Transverse colon (tissue), 4 donors: ENCODE data around the gene ACBD6. TPM values are rescaled to one million over a fixed set of nuclear protein-coding genes. Genes with fewer than 3 reads are reported as not detected.
A peak's percentile ranks its signal among the peaks of the same experiment; 100 is the strongest.

Experiments used
- DNase-seq: peaks from one replicate; pipeline ENCODE4 v3.0.0-alpha.2; 2019
- H3K27ac ChIP-seq, 4 donors: fragments of 200-600 bp; sonication (generic); 2 replicates each; pipeline ENCODE4 v1.5.1; 2016 to 2018; ENCODE audit warnings: inconsistent platforms in 4 of 4
- H3K27me3 ChIP-seq: fragments of 200-600 bp; sonication (generic); 2 replicates; pipeline ENCODE4 v1.5.1; 2017; ENCODE audit warnings: inconsistent platforms
- H3K36me3 ChIP-seq, 4 donors: fragments of 200-600 bp; sonication (generic); 2 replicates each; pipeline ENCODE4 v1.5.1; 2017 to 2019; ENCODE audit warnings: inconsistent platforms in 4 of 4
- H3K4me1 ChIP-seq, 4 donors: fragments of 200-600 bp; sonication (generic); 2 replicates each; pipeline ENCODE4 v1.5.1; 2017 to 2020; ENCODE audit warnings: inconsistent platforms in 4 of 4
- H3K4me3 ChIP-seq, 4 donors: fragments of 200-600 bp; sonication (generic); 1 replicate in 1 of 4; 2 replicates in 3 of 4; pipeline versions ENCODE4 v1.5.1 to v1.6.1; 2017 to 2019; ENCODE audit warnings: inconsistent platforms in 4 of 4
- H3K9me3 ChIP-seq, 2 donors: fragments of 200-600 bp; sonication (generic); 2 replicates each; pipeline ENCODE4 v1.5.1; 2017 to 2019; ENCODE audit warnings: inconsistent platforms in 2 of 2
- EP300 ChIP-seq: sonication (generic); formaldehyde crosslinking; IDR thresholded peaks from one replicate; pipeline ENCODE4 v1.6.1; 2017; ENCODE audit warnings: antibody characterized with exemption, low read depth
- POLR2A ChIP-seq: fragments of 450-650 bp; IDR thresholded peaks from one replicate; pipeline ENCODE4 v1.6.1; 2016; ENCODE audit warnings: antibody characterized with exemption, mild to moderate bottlenecking, moderate library complexity
- POLR2AphosphoS5 ChIP-seq, 3 donors: sonication (generic); formaldehyde crosslinking; IDR thresholded peaks; one replicate each; pipeline ENCODE4 v1.6.1; 2016; ENCODE audit warnings: antibody characterized with exemption in 3 of 3
- WGBS, 2 donors: methylation state at CpG; one replicate each; pipeline ENCODE4 v1.1.5; 2018; ENCODE audit warnings: low coverage in 1 of 2; 5-methylcytosine and 5-hydroxymethylcytosine counted together
- in situ Hi-C, 4 donors: fragments of 200-750 bp; cut with MboI; loops; one replicate each; pipeline versions ENCODE4 v1.15.0 to v1.15.1; 2017; ENCODE audit warnings: low sequenced_read_pairs in 3 of 4, low pct_ligation_motif_present in 1 of 4, low pct_unique_long_range_greater_than_20kb in 1 of 4
- intact Hi-C: fragments of 100-400 bp; cut with DNase I; formaldehyde crosslinking; loops from one replicate; pipeline ENCODE4 v1.15.1; 2023; ENCODE audit warnings: low total_unique reads
- total RNA-seq, 4 donors: library from RNA; depleted of rRNA; stranded (reverse); fragments of >200 nt; gene quantifications; one replicate each; pipeline ENCODE4 v1.1.0, GENCODE V29; 2016
- TF ChIP-seq, protein P1 (sequence below), 5 experiments: fragments of 200-600 bp in 3 of 5; fragments of 450-650 bp in 2 of 5; sonication (generic) in 3 of 5; IDR thresholded peaks; 1 replicate in 2 of 5; 2 replicates in 3 of 5; pipeline ENCODE4 v1.5.1; 2016 to 2017; ENCODE audit warnings: antibody characterized with exemption in 5 of 5, inconsistent platforms in 3 of 5, mild to moderate bottlenecking in 2 of 5, moderate library complexity in 1 of 5

Gene ACBD6
- total RNA-seq, 4 donors from 2014 or later = 9.7 to 48.4 (median 38.6) TPM

DNA sequence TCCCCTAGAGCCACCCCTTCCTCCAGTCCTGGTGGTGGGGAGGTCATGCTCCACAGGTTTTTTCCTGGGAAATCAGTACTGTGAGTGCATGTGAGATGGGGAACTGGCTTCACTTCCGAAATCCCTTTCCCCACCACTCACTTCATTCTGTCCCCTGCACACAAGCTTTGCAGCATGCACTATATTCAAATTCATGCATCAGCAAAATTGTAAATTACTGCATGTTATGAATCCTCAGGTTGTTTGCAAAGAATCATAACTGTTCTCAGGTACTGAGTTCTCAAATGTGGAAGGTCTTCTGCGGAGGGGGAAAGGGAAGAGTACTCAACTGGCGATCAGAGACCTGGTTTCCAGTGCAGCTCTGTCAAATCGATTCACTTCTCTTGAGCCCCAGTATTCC is 230.0 kb downstream of the ACBD6 start:
- TF ChIP-seq, protein P1, sequence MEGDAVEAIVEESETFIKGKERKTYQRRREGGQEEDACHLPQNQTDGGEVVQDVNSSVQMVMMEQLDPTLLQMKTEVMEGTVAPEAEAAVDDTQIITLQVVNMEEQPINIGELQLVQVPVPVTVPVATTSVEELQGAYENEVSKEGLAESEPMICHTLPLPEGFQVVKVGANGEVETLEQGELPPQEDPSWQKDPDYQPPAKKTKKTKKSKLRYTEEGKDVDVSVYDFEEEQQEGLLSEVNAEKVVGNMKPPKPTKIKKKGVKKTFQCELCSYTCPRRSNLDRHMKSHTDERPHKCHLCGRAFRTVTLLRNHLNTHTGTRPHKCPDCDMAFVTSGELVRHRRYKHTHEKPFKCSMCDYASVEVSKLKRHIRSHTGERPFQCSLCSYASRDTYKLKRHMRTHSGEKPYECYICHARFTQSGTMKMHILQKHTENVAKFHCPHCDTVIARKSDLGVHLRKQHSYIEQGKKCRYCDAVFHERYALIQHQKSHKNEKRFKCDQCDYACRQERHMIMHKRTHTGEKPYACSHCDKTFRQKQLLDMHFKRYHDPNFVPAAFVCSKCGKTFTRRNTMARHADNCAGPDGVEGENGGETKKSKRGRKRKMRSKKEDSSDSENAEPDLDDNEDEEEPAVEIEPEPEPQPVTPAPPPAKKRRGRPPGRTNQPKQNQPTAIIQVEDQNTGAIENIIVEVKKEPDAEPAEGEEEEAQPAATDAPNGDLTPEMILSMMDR (IDR thresholded peaks at IDR 0.05) = no peak
- TF ChIP-seq EP300 (no peak), POLR2AphosphoS5 (IDR thresholded peaks at IDR 0.05) (no peak), POLR2A (no peak)
- H3K27ac ChIP-seq = no peak overlapping the region

DNA sequence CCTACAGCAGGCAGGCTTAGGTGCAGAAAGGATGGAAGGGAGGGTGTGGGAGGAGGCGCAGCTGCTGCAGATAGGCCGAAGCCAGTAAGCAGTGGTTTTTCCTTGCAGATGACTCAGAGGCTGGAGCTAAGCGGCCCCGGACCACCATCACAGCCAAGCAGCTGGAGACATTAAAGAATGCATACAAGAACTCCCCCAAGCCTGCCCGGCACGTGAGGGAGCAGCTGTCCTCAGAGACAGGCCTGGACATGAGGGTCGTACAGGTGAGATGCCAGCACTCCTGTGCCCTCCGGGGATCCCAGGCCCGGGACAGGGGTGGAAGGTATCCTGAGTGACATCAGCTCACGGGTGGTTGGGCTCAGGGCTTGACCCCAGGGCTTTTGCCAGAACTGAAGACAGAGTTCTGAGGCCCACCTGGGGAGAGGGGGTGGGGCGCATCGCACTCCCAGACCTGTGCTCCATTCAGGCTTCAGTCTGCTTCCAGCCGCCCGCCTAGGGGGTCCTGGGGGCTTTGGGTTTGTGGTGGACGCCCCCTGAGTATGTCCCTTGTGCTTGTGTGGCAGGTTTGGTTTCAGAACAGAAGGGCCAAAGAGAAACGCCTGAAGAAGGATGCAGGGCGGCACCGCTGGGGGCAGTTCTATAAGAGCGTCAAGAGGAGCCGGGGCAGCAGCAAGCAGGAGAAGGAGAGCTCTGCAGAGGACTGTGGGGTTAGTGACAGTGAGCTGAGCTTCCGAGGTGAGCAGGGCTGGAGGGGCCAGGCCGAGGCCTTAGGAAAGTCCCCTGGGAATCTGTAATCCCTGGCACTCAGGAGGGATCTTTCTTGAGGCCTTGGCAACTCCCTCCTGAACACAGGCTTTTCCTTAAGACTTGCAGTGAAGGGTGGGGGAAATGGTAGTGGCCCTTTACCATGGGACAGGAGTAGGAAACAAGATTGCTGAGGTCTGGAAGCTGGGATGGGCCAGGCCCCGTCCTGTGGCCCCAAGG is 230.8 kb downstream of the ACBD6 start:
- H3K27ac ChIP-seq = peak overlapping the region; percentile 67 to 81 (median 73)
- WGBS, 2 donors = 84 to 92% methylated on average over 2 to 19 of the region's 23 CpGs
- no peaks in the 10 kb centered on the region for H3K27me3 ChIP-seq
- H3K36me3 ChIP-seq = no peaks in the 10 kb centered on the region
- TF ChIP-seq POLR2AphosphoS5 (IDR thresholded peaks at IDR 0.05) (no peak), EP300 (no peak), POLR2A (no peak)
- TF ChIP-seq, protein P1 (IDR thresholded peaks at IDR 0.05) = no peak
- no peaks in the 10 kb centered on the region for H3K9me3 ChIP-seq
- DNase-seq = no peak
- peaks cover 6 to 24% (median 20%) of the 10 kb centered on the region in 4 donors for H3K4me1 ChIP-seq
- intact Hi-C loops (no loop called here), in situ Hi-C loops (loop anchor here in 2 of 4 donors (25.0 kb wide), 1 partner anchor 216 kb away; no protein-coding TSS in a partner anchor)
- no peak overlapping the region for H3K4me3 ChIP-seq

More for the DNA sequence above, 230.0 kb downstream of the ACBD6 start:
- no peak for DNase-seq
- WGBS, 2 donors = 95 to 100% methylated on average over 3 to 4 of the region's 4 CpGs
- in situ Hi-C loops (loop anchor here in 2 of 4 donors (25.0 kb wide), 1 partner anchor 215 kb away; no protein-coding TSS in a partner anchor), intact Hi-C loops (no loop called here)
- Histone ChIP-seq H3K27me3 (no peaks in the 10 kb centered on the region), H3K9me3 (no peaks in the 10 kb centered on the region), H3K4me3 (no peak overlapping the region), H3K4me1 (peaks cover 6 to 24% (median 20%) of the 10 kb centered on the region in 4 donors), H3K36me3 (no peaks in the 10 kb centered on the region)

DNA sequence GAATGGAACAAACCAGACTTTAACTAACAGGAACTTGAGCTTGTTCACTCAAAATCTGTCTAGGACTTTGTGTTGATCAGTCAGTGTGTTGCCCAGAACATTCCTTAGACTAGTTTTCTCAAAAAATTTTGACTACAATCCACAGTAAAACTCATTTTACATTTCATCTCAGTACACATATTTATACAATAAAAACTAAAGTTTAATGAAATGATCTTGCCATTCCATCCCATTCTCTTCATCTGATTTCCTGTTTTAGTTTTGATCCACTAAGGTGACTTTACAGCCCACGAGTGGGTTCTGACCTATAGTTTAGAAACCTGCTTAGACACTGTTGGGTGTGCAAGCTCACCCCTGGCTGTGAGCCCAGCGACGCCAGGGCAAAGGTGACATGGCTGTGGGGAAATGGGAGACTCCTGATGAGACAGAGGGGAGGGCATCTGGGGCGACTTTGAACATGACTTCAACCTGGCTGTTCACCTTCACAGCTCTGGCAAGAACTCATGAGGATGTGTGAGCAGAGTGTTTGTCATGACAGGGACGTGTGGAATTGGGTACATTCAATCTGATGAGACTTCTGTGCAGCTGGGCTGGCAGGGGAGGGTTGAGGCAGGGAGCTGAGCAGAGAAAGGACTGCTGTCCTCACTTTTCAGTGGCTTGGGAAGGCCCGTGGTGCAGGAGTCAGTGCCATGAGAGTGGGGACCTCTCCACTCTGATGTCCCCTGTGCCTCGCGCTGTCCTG is 231.7 kb downstream of the ACBD6 start:
- TF ChIP-seq POLR2A (no peak), EP300 (no peak), POLR2AphosphoS5 (IDR thresholded peaks at IDR 0.05) (no peak)
- TF ChIP-seq, protein P1 (IDR thresholded peaks at IDR 0.05) = no peak
- no peak overlapping the region for H3K4me3 ChIP-seq
- peak; percentile 69 for DNase-seq

More for the DNA sequence above, 231.7 kb downstream of the ACBD6 start:
- H3K9me3 ChIP-seq = no peaks in the 10 kb centered on the region
- no peaks in the 10 kb centered on the region for H3K27me3 ChIP-seq
- intact Hi-C loops = no loop called here
- in situ Hi-C loops = loop anchor here in 2 of 4 donors (25.0 kb wide), 1 partner anchor 217 kb away; no protein-coding TSS in a partner anchor
- no peaks in the 10 kb centered on the region for H3K36me3 ChIP-seq
- H3K27ac ChIP-seq = peak overlapping the region; percentile 67 to 81 (median 73)
- WGBS, 2 donors = 20 to 60% methylated on average over 1 to 8 of the region's 8 CpGs
- H3K4me1 ChIP-seq = peaks cover 6 to 24% (median 20%) of the 10 kb centered on the region in 4 donors
